Calu3 (cell line): ENCODE measurements around the gene CUTC. TPM values are rescaled to one million over a fixed set of nuclear protein-coding genes. Genes with fewer than 3 reads are reported as not detected.

Experiments used
- BruUV-seq: library from RNA; stranded (reverse); fragments of 400-500 nt; replicated peaks from 2 replicates; lab custom pipeline; 2021; lab: Mats Ljungman, UMichigan
- CTCF ChIA-PET: fragments of 300-600 bp; sonication (Branson Sonifier 250); formaldehyde crosslinking; loops from one replicate; lab custom pipeline; 2022; ENCODE audit warnings: antibody characterized with exemption; lab: Charles Lee
- DNase-seq: peaks from one replicate; pipeline ENCODE4 v3.0.0; 2022
- H3K27ac Mint-ChIP-seq: one replicate; pipeline ENCODE4 v1.8.0; 2022; ENCODE audit warnings: mixed read lengths; ENCODE audit not compliant: unreplicated experiment
- H3K27me3 Mint-ChIP-seq: one replicate; pipeline ENCODE4 v1.8.0; 2022; ENCODE audit warnings: mixed read lengths; ENCODE audit not compliant: unreplicated experiment
- H3K36me3 Mint-ChIP-seq: one replicate; pipeline ENCODE4 v1.8.0; 2022; ENCODE audit warnings: mild to moderate bottlenecking, moderate library complexity, mixed read lengths; ENCODE audit not compliant: insufficient read depth, unreplicated experiment
- H3K4me1 Mint-ChIP-seq: one replicate; pipeline ENCODE4 v1.8.0; 2022; ENCODE audit warnings: mild to moderate bottlenecking, low read depth, mixed read lengths; ENCODE audit not compliant: unreplicated experiment
- H3K4me3 Mint-ChIP-seq: one replicate; pipeline ENCODE4 v1.8.0; 2022; ENCODE audit warnings: mild to moderate bottlenecking, low read depth, moderate library complexity, mixed read lengths; ENCODE audit not compliant: unreplicated experiment
- H3K9me3 Mint-ChIP-seq: one replicate; pipeline ENCODE4 v1.8.0; 2022; ENCODE audit warnings: low read depth, mixed read lengths; ENCODE audit not compliant: unreplicated experiment
- CTCF ChIP-seq: fragments of 200-600 bp; IDR thresholded peaks from one replicate; pipeline ENCODE4 v1.8.0; 2022; ENCODE audit warnings: antibody characterized with exemption; ENCODE audit not compliant: unreplicated experiment
- intact Hi-C: fragments of 100-400 bp; cut with micrococcal nuclease; formaldehyde crosslinking; loops from one replicate; pipeline ENCODE4 v1.10.0; 2022; ENCODE audit not compliant: unreplicated experiment
- total RNA-seq: library from RNA; stranded (reverse); gene quantifications from 2 replicates; pipeline ENCODE4 v1.2.3, GENCODE V29; 2022

The CUTC gene
- total RNA-seq, 1 experiment from 2014 or later: 9.3 TPM

- no peaks in the 10 kb centered on the region for H3K36me3 Mint-ChIP-seq
- TF ChIP-seq CTCF: no peak
- H3K27ac Mint-ChIP-seq: no peak overlapping the region
- no peaks in the 10 kb centered on the region for H3K27me3 Mint-ChIP-seq
- no peak for DNase-seq
- H3K4me1 Mint-ChIP-seq: no peaks in the 10 kb centered on the region
- CTCF ChIA-PET: no interaction called here
- intact Hi-C loops: no loop called here
- BruUV-seq: no TSS peak
- H3K9me3 Mint-ChIP-seq: no peaks in the 10 kb centered on the region
- no peak overlapping the region for H3K4me3 Mint-ChIP-seq
Measured at GRCh38 chr10:99756159-99756558, 24.1 kb downstream of the CUTC start.

- Mint-ChIP-seq H3K4me1 (no peaks in the 10 kb centered on the region), H3K27me3 (no peaks in the 10 kb centered on the region), H3K4me3 (no peak overlapping the region), H3K36me3 (no peaks in the 10 kb centered on the region), H3K9me3 (no peaks in the 10 kb centered on the region), H3K27ac (no peak overlapping the region)
- BruUV-seq: no TSS peak
- no peak for TF ChIP-seq CTCF
- intact Hi-C loops: no loop called here
- CTCF ChIA-PET: no interaction called here
- no peak for DNase-seq
Measured at GRCh38 chr10:99758211-99758891, 26.3 kb downstream of the CUTC start.

GRCh38 chr10:99760321-99760720, 28.3 kb downstream of the CUTC start:
- DNase-seq: no peak
- H3K27ac Mint-ChIP-seq: no peak overlapping the region
- CTCF ChIA-PET: no interaction called here

GRCh38 chr10:99761365-99761764, 29.3 kb downstream of the CUTC start:
- intact Hi-C loops: no loop called here
- no peak overlapping the region for H3K4me3 Mint-ChIP-seq

More at GRCh38 chr10:99760321-99760720, 28.3 kb downstream of the CUTC start:
- Mint-ChIP-seq H3K4me1 (no peaks in the 10 kb centered on the region), H3K9me3 (no peaks in the 10 kb centered on the region), H3K4me3 (no peak overlapping the region), H3K27me3 (no peaks in the 10 kb centered on the region), H3K36me3 (no peaks in the 10 kb centered on the region)
- BruUV-seq: no TSS peak
- intact Hi-C loops: no loop called here
- no peak for TF ChIP-seq CTCF

More at GRCh38 chr10:99761365-99761764, 29.3 kb downstream of the CUTC start:
- H3K9me3 Mint-ChIP-seq: no peaks in the 10 kb centered on the region
- H3K4me1 Mint-ChIP-seq: no peaks in the 10 kb centered on the region
- H3K27ac Mint-ChIP-seq: peak overlapping the region; percentile 6
- CTCF ChIA-PET: no interaction called here
- H3K27me3 Mint-ChIP-seq: no peaks in the 10 kb centered on the region
- H3K36me3 Mint-ChIP-seq: no peaks in the 10 kb centered on the region
- BruUV-seq: no TSS peak
- TF ChIP-seq CTCF: no peak
- DNase-seq: no peak
